ENCODE results near the gene PDZD2. TPM values are rescaled to one million over a fixed set of nuclear protein-coding genes. Genes with fewer than 3 reads are reported as not detected.
A peak's percentile ranks its signal among the peaks of the same experiment; 100 is the strongest.

PDZD2 gene
- total RNA-seq, 1 experiment from 2014 or later, result 2.2 TPM

DNA sequence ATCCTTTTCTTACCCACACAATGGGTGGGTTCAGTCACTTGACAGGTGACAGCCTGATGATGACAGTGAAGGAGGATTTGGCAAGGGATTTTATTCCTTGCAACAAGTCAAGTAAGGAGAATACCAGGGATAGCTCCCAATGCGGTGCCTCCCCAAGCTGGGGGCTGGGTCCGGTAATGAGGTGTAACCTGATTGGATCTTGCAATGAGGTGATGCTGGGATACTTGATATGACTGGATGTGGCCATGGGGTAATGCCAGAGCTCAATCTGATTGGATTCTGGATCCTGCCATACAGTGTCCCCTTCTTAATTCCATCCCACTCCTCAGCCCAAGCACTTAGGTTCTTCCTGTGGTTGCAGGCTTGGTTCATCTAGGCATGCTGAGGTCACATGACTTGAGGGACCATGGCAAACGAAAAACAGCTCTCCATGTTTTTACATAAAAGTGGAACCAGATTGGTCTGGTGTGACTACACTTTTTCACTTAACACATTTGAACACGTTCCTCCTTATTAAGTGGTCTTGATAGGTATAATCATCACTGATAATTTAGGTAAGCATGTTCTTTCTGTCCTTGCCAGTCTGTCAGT lies 181.1 kb downstream of the PDZD2 start:
- no peaks in the 10 kb centered on the region for H3K9me3 ChIP-seq (ENCODE audit: low read depth, low read length, poor library complexity, severe bottlenecking)
- DNase-seq (ENCODE audit: low spot score), result peak; percentile 57
- no peak overlapping the region for H3K27ac ChIP-seq (ENCODE audit: low read depth, low read length, poor library complexity, severe bottlenecking)
- ChIA-PET CTCF (interaction anchor here (1.2 kb wide), 1 partner anchor 11 kb away, joined by 5 read pairs; no protein-coding TSS in a partner anchor), POLR2A (ENCODE audit: low non-redundant PET) (no interaction called here)
- BruUV-seq (replicated peaks), result no TSS peak
- intact Hi-C loops (cut with micrococcal nuclease; ENCODE audit: unreplicated experiment), result no loop called here
- H3K4me1 ChIP-seq (ENCODE audit: insufficient read depth, low read length, poor library complexity, severe bottlenecking), result no peaks in the 10 kb centered on the region
- no peaks in the 10 kb centered on the region for H3K27me3 ChIP-seq (replicated peaks; ENCODE audit: insufficient read depth, low read depth, low read length, poor library complexity)
- H3K4me3 ChIP-seq (ENCODE audit: low read depth, low read length, poor library complexity, severe bottlenecking), result no peak overlapping the region
- no peaks in the 10 kb centered on the region for H3K36me3 ChIP-seq (ENCODE audit: insufficient read depth, low read length, poor library complexity, severe bottlenecking)
- no peak for TF ChIP-seq EZH2 (IDR thresholded peaks at IDR 0.05; ENCODE audit: borderline replicate concordance, low read depth, low read length, poor library complexity, severe bottlenecking)
- TF ChIP-seq, protein P1, sequence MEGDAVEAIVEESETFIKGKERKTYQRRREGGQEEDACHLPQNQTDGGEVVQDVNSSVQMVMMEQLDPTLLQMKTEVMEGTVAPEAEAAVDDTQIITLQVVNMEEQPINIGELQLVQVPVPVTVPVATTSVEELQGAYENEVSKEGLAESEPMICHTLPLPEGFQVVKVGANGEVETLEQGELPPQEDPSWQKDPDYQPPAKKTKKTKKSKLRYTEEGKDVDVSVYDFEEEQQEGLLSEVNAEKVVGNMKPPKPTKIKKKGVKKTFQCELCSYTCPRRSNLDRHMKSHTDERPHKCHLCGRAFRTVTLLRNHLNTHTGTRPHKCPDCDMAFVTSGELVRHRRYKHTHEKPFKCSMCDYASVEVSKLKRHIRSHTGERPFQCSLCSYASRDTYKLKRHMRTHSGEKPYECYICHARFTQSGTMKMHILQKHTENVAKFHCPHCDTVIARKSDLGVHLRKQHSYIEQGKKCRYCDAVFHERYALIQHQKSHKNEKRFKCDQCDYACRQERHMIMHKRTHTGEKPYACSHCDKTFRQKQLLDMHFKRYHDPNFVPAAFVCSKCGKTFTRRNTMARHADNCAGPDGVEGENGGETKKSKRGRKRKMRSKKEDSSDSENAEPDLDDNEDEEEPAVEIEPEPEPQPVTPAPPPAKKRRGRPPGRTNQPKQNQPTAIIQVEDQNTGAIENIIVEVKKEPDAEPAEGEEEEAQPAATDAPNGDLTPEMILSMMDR (conservative IDR thresholded peaks at IDR 0.05; ENCODE audit: low read depth, low read length), result no peak

GRCh38 chr5:31823472-31823871 lies 184.5 kb downstream of the PDZD2 start:
- H3K27me3 ChIP-seq (replicated peaks; ENCODE audit: insufficient read depth, low read depth, low read length, poor library complexity), result no peaks in the 10 kb centered on the region
- H3K4me1 ChIP-seq (ENCODE audit: insufficient read depth, low read length, poor library complexity, severe bottlenecking), result no peaks in the 10 kb centered on the region
- ChIA-PET CTCF (interaction anchor here (1.0 to 2.7 kb wide), 3 partner anchors 14 to 270 kb away, joined by 4 to 16 read pairs (median 4); no protein-coding TSS in a partner anchor), POLR2A (ENCODE audit: low non-redundant PET) (no interaction called here)
- intact Hi-C loops (cut with micrococcal nuclease; ENCODE audit: unreplicated experiment), result no loop called here
- BruUV-seq (replicated peaks), result no TSS peak
- TF ChIP-seq EZH2 (IDR thresholded peaks at IDR 0.05; ENCODE audit: borderline replicate concordance, low read depth, low read length, poor library complexity, severe bottlenecking), result no peak
- TF ChIP-seq, protein P1 (conservative IDR thresholded peaks at IDR 0.05; ENCODE audit: low read depth, low read length), result peak; percentile 21; the same call in 1 of the 2 replicates
- no peak overlapping the region for H3K4me3 ChIP-seq (ENCODE audit: low read depth, low read length, poor library complexity, severe bottlenecking)
- H3K36me3 ChIP-seq (ENCODE audit: insufficient read depth, low read length, poor library complexity, severe bottlenecking), result no peaks in the 10 kb centered on the region
- peak; percentile 4 for DNase-seq (ENCODE audit: low spot score)
- no peak overlapping the region for H3K27ac ChIP-seq (ENCODE audit: low read depth, low read length, poor library complexity, severe bottlenecking)
- H3K9me3 ChIP-seq (ENCODE audit: low read depth, low read length, poor library complexity, severe bottlenecking), result peaks cover 3% of the 10 kb centered on the region

DNA sequence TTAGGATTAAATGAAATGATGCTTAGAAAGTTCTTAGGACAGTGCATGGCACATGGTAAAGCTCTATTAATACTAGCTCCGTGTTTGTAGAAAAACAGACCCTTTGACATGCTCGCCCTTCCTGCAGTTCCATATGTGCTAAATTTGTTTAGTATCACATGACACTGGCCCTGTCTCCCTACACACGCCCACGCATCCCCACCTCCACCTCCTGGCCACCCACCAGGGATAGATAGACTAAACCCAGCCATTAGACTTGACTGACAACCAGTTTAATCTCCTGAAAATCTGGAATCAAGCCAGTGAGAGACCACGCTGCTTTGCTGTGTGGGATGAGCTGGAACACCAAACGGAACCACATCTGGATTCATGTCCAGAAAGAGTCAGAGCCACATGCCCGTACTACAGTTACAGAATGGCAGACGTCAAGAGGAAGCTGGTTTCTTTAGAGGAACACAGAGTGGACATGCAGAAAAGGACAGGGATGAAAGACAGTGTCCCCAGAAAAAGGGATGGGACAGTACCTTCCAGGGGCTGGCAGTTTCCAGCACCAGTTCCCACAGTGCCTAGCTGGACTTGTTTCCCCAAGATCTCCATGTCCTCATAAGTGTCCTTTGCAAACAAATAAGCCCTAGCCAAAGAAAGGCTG lies 186.1 kb downstream of the PDZD2 start:
- Histone ChIP-seq H3K27ac (ENCODE audit: low read depth, low read length, poor library complexity, severe bottlenecking) (no peak overlapping the region), H3K9me3 (ENCODE audit: low read depth, low read length, poor library complexity, severe bottlenecking) (peaks cover 9% of the 10 kb centered on the region), H3K4me3 (ENCODE audit: low read depth, low read length, poor library complexity, severe bottlenecking) (no peak overlapping the region), H3K27me3 (replicated peaks; ENCODE audit: insufficient read depth, low read depth, low read length, poor library complexity) (no peaks in the 10 kb centered on the region), H3K36me3 (ENCODE audit: insufficient read depth, low read length, poor library complexity, severe bottlenecking) (no peaks in the 10 kb centered on the region), H3K4me1 (ENCODE audit: insufficient read depth, low read length, poor library complexity, severe bottlenecking) (no peaks in the 10 kb centered on the region)
- intact Hi-C loops (cut with micrococcal nuclease; ENCODE audit: unreplicated experiment), result loop anchor here (1.0 kb wide), 2 partner anchors 251 to 268 kb away; no protein-coding TSS in a partner anchor
- ChIA-PET POLR2A (ENCODE audit: low non-redundant PET) (interaction anchor here (0.6 kb wide), 1 partner anchor 8 kb away, joined by 4 read pairs; no protein-coding TSS in a partner anchor), CTCF (interaction anchor here (1.6 to 2.7 kb wide), 2 partner anchors 252 to 268 kb away, joined by 16 read pairs; no protein-coding TSS in a partner anchor)
- BruUV-seq (replicated peaks), result no TSS peak
- TF ChIP-seq EZH2 (IDR thresholded peaks at IDR 0.05; ENCODE audit: borderline replicate concordance, low read depth, low read length, poor library complexity, severe bottlenecking), result no peak
- TF ChIP-seq, protein P1 (conservative IDR thresholded peaks at IDR 0.05; ENCODE audit: low read depth, low read length), result no peak
- DNase-seq (ENCODE audit: low spot score), result no peak
